ENCODE results near the gene USP4. TPM values are rescaled to one million over a fixed set of nuclear protein-coding genes. Genes with fewer than 3 reads are reported as not detected.

USP4 gene
- total RNA-seq: 10 to 100 TPM; 29.1 to 76.8 (median 35.5) TPM

GRCh38 chr3:49339941-49340800 lies at the start of gene USP4:
Gene USP4 (minus strand): TSS chr3:49340053. CDS start chr3:49340024, 29 bp downstream.
- 7% methylated on average over 6 of the region's 70 CpGs for WGBS
- Histone ChIP-seq H3K4me1 (peaks cover 23% of the 10 kb centered on the region), H3K27me3 (no peaks in the 10 kb centered on the region), H3K9me3 (no peaks in the 10 kb centered on the region), H3K36me3 (peaks cover 11% of the 10 kb centered on the region), H3K27ac (peak within 1 kb of the TSS; percentile 91), H3K4me3 (peak within 1 kb of the TSS; percentile 88)
- TF ChIP-seq EP300 (IDR thresholded peaks at IDR 0.05) (no peak), POLR2A (IDR thresholded peaks at IDR 0.05) (peak; percentile 31 to 53), POLR2AphosphoS5 (IDR thresholded peaks at IDR 0.05) (peak in 2 of 3 donors; percentile 58 to 61), CTCF (IDR thresholded peaks at IDR 0.05) (peak in 1 of 2 donors; percentile 19)
- peak; percentile 92 to 94 for DNase-seq (ENCODE audit: low spot score in 2 of 2)

GRCh38 chr3:49389297-49389696 lies 49.4 kb upstream of the USP4 start:
- WGBS: 93% methylated on average over 6 of the region's 6 CpGs
- Histone ChIP-seq H3K27ac (no peak overlapping the region), H3K27me3 (no peaks in the 10 kb centered on the region), H3K9me3 (no peaks in the 10 kb centered on the region), H3K36me3 (no peaks in the 10 kb centered on the region), H3K4me1 (peaks cover 45% of the 10 kb centered on the region), H3K4me3 (no peak overlapping the region)
- DNase-seq (ENCODE audit: low spot score in 2 of 2): no peak
- no peak for TF ChIP-seq POLR2A (IDR thresholded peaks at IDR 0.05)
- no peak for TF ChIP-seq CTCF (IDR thresholded peaks at IDR 0.05)
- no peak for TF ChIP-seq EP300 (IDR thresholded peaks at IDR 0.05)
- TF ChIP-seq POLR2AphosphoS5 (IDR thresholded peaks at IDR 0.05): no peak

GRCh38 chr3:49388289-49388820 lies 48.5 kb upstream of the USP4 start:
- WGBS: 65% methylated on average over 1 of the region's 1 CpG
- H3K9me3 ChIP-seq: no peaks in the 10 kb centered on the region
- no peak overlapping the region for H3K27ac ChIP-seq
- no peak for DNase-seq (ENCODE audit: low spot score in 2 of 2)
- H3K4me3 ChIP-seq: no peak overlapping the region
- peaks cover 49% of the 10 kb centered on the region for H3K4me1 ChIP-seq
- TF ChIP-seq EP300 (IDR thresholded peaks at IDR 0.05): no peak
- TF ChIP-seq POLR2AphosphoS5 (IDR thresholded peaks at IDR 0.05): no peak
- TF ChIP-seq CTCF (IDR thresholded peaks at IDR 0.05): no peak
- TF ChIP-seq POLR2A (IDR thresholded peaks at IDR 0.05): no peak
- H3K36me3 ChIP-seq: no peaks in the 10 kb centered on the region
- no peaks in the 10 kb centered on the region for H3K27me3 ChIP-seq

GRCh38 chr3:49387721-49388120 lies 47.9 kb upstream of the USP4 start:
- TF ChIP-seq EP300 (IDR thresholded peaks at IDR 0.05) (no peak), CTCF (IDR thresholded peaks at IDR 0.05) (no peak), POLR2A (IDR thresholded peaks at IDR 0.05) (no peak), POLR2AphosphoS5 (IDR thresholded peaks at IDR 0.05) (no peak)
- H3K4me3 ChIP-seq: no peak overlapping the region
- H3K36me3 ChIP-seq: no peaks in the 10 kb centered on the region
- WGBS: 82% methylated on average over 2 of the region's 2 CpGs
- H3K27ac ChIP-seq: no peak overlapping the region
- H3K9me3 ChIP-seq: no peaks in the 10 kb centered on the region
- peaks cover 49% of the 10 kb centered on the region for H3K4me1 ChIP-seq
- H3K27me3 ChIP-seq: no peaks in the 10 kb centered on the region
- no peak for DNase-seq (ENCODE audit: low spot score in 2 of 2)

GRCh38 chr3:49386056-49386756 lies 46.4 kb upstream of the USP4 start:
- no peak for TF ChIP-seq POLR2AphosphoS5 (IDR thresholded peaks at IDR 0.05)
- TF ChIP-seq POLR2A (IDR thresholded peaks at IDR 0.05): no peak
- TF ChIP-seq EP300 (IDR thresholded peaks at IDR 0.05): no peak
- TF ChIP-seq CTCF (IDR thresholded peaks at IDR 0.05): no peak
- H3K4me3 ChIP-seq: no peak overlapping the region
- no peak overlapping the region for H3K27ac ChIP-seq
- WGBS: 76% methylated on average over 11 of the region's 11 CpGs
- no peaks in the 10 kb centered on the region for H3K36me3 ChIP-seq
- no peaks in the 10 kb centered on the region for H3K27me3 ChIP-seq
- DNase-seq (ENCODE audit: low spot score in 2 of 2): no peak
- no peaks in the 10 kb centered on the region for H3K9me3 ChIP-seq
- H3K4me1 ChIP-seq: peaks cover 49% of the 10 kb centered on the region
